Transverse colon (tissue), 4 donors: Measurements from ENCODE around the gene RDH5. TPM values are rescaled to one million over a fixed set of nuclear protein-coding genes. Genes with fewer than 3 reads are reported as not detected.
A peak's percentile ranks its signal among the peaks of the same experiment; 100 is the strongest.

Experiments used
- DNase-seq: peaks from one replicate; pipeline ENCODE4 v3.0.0-alpha.2; 2019
- H3K27ac ChIP-seq, 4 donors: fragments of 200-600 bp; sonication (generic); 2 replicates each; pipeline ENCODE4 v1.5.1; 2016 to 2018; ENCODE audit warnings: inconsistent platforms in 4 of 4
- H3K27me3 ChIP-seq: fragments of 200-600 bp; sonication (generic); 2 replicates; pipeline ENCODE4 v1.5.1; 2017; ENCODE audit warnings: inconsistent platforms
- H3K36me3 ChIP-seq, 4 donors: fragments of 200-600 bp; sonication (generic); 2 replicates each; pipeline ENCODE4 v1.5.1; 2017 to 2019; ENCODE audit warnings: inconsistent platforms in 4 of 4
- H3K4me1 ChIP-seq, 4 donors: fragments of 200-600 bp; sonication (generic); 2 replicates each; pipeline ENCODE4 v1.5.1; 2017 to 2020; ENCODE audit warnings: inconsistent platforms in 4 of 4
- H3K4me3 ChIP-seq, 4 donors: fragments of 200-600 bp; sonication (generic); 1 replicate in 1 of 4; 2 replicates in 3 of 4; pipeline versions ENCODE4 v1.5.1 to v1.6.1; 2017 to 2019; ENCODE audit warnings: inconsistent platforms in 4 of 4
- H3K9me3 ChIP-seq, 2 donors: fragments of 200-600 bp; sonication (generic); 2 replicates each; pipeline ENCODE4 v1.5.1; 2017 to 2019; ENCODE audit warnings: inconsistent platforms in 2 of 2
- CTCF ChIP-seq, 5 experiments: fragments of 200-600 bp in 3 of 5; fragments of 450-650 bp in 2 of 5; sonication (generic) in 3 of 5; IDR thresholded peaks; 1 replicate in 2 of 5; 2 replicates in 3 of 5; pipeline ENCODE4 v1.5.1; 2016 to 2017; ENCODE audit warnings: antibody characterized with exemption in 5 of 5, inconsistent platforms in 3 of 5, mild to moderate bottlenecking in 2 of 5, moderate library complexity in 1 of 5
- EP300 ChIP-seq: sonication (generic); formaldehyde crosslinking; IDR thresholded peaks from one replicate; pipeline ENCODE4 v1.6.1; 2017; ENCODE audit warnings: antibody characterized with exemption, low read depth
- POLR2A ChIP-seq: fragments of 450-650 bp; IDR thresholded peaks from one replicate; pipeline ENCODE4 v1.6.1; 2016; ENCODE audit warnings: antibody characterized with exemption, mild to moderate bottlenecking, moderate library complexity
- POLR2AphosphoS5 ChIP-seq, 3 donors: sonication (generic); formaldehyde crosslinking; IDR thresholded peaks; one replicate each; pipeline ENCODE4 v1.6.1; 2016; ENCODE audit warnings: antibody characterized with exemption in 3 of 3
- WGBS, 2 donors: methylation state at CpG; one replicate each; pipeline ENCODE4 v1.1.5; 2018; ENCODE audit warnings: low coverage in 1 of 2; 5-methylcytosine and 5-hydroxymethylcytosine counted together
- in situ Hi-C, 4 donors: fragments of 200-750 bp; cut with MboI; loops; one replicate each; pipeline versions ENCODE4 v1.15.0 to v1.15.1; 2017; ENCODE audit warnings: low sequenced_read_pairs in 3 of 4, low pct_ligation_motif_present in 1 of 4, low pct_unique_long_range_greater_than_20kb in 1 of 4
- intact Hi-C: fragments of 100-400 bp; cut with DNase I; formaldehyde crosslinking; loops from one replicate; pipeline ENCODE4 v1.15.1; 2023; ENCODE audit warnings: low total_unique reads
- total RNA-seq, 4 donors: library from RNA; depleted of rRNA; stranded (reverse); fragments of >200 nt; gene quantifications; one replicate each; pipeline ENCODE4 v1.1.0, GENCODE V29; 2016

RDH5 gene
- 10 to 100 TPM; 16.5 to 74.4 (median 58.3) TPM for total RNA-seq

GRCh38 chr12:55720071-55720564 lies at the start of gene RDH5:
Gene RDH5 (plus strand): TSS chr12:55720393. CDS start chr12:55721185, 792 bp downstream.
- DNase-seq = peak; percentile 90
- TF ChIP-seq POLR2AphosphoS5 (IDR thresholded peaks at IDR 0.05) (peak; percentile 73 to 91 (median 85)), POLR2A (peak; percentile 92), CTCF (IDR thresholded peaks at IDR 0.05) (peak in 2 of 5 experiments; percentile 27 to 33), EP300 (no peak)
- H3K27ac ChIP-seq = peak within 1 kb of the TSS; percentile 97 to 99 (median 99)
- H3K27me3 ChIP-seq = no peaks in the 10 kb centered on the region
- H3K4me1 ChIP-seq = peaks cover 53 to 93% (median 79%) of the 10 kb centered on the region in 4 donors
- peak within 1 kb of the TSS in 3 of 4 donors; percentile 6 to 39 (median 18) for H3K4me3 ChIP-seq
- in situ Hi-C loops (loop anchor here in 1 of 4 donors (10.0 kb wide), 1 partner anchor 395 kb away; the partner anchor contains the start of genes RPL41 and ZC3H10), intact Hi-C loops (no loop called here)
- WGBS, 2 donors = 37% methylated on average over 6 of the region's 6 CpGs; no CpG with 5 or more reads in 1 of the 2 donors
- H3K36me3 ChIP-seq = no peaks in the 10 kb centered on the region
- no peaks in the 10 kb centered on the region for H3K9me3 ChIP-seq

GRCh38 chr12:55671746-55672145 lies 48.4 kb upstream of the RDH5 start:
- peak; percentile 57 for DNase-seq

GRCh38 chr12:55673638-55674037 lies 46.6 kb upstream of the RDH5 start:
- H3K27ac ChIP-seq = peak overlapping the region; percentile 19 to 40 (median 24)
- H3K4me1 ChIP-seq = peaks cover 0 to 46% (median 13%) of the 10 kb centered on the region in 4 donors
- no peaks in the 10 kb centered on the region for H3K36me3 ChIP-seq
- H3K27me3 ChIP-seq = no peaks in the 10 kb centered on the region
- TF ChIP-seq EP300 (no peak), POLR2AphosphoS5 (IDR thresholded peaks at IDR 0.05) (no peak), POLR2A (no peak), CTCF (IDR thresholded peaks at IDR 0.05) (no peak)
- DNase-seq = no peak
- intact Hi-C loops (no loop called here), in situ Hi-C loops (no loop called here)
- H3K4me3 ChIP-seq = no peak overlapping the region
- H3K9me3 ChIP-seq = no peaks in the 10 kb centered on the region

More at GRCh38 chr12:55671746-55672145, 48.4 kb upstream of the RDH5 start:
- in situ Hi-C loops (no loop called here), intact Hi-C loops (no loop called here)
- no peak overlapping the region for H3K4me3 ChIP-seq
- H3K36me3 ChIP-seq = no peaks in the 10 kb centered on the region
- no peaks in the 10 kb centered on the region for H3K27me3 ChIP-seq
- H3K9me3 ChIP-seq = no peaks in the 10 kb centered on the region
- peak overlapping the region; percentile 54 to 73 (median 68) for H3K27ac ChIP-seq
- peak in 1 of 3 donors; percentile 29 for TF ChIP-seq POLR2AphosphoS5 (IDR thresholded peaks at IDR 0.05)
- no peak for TF ChIP-seq EP300
- WGBS, 2 donors = 31 to 59% methylated on average over 3 to 4 of the region's 4 CpGs
- peaks cover 0 to 46% (median 13%) of the 10 kb centered on the region in 4 donors for H3K4me1 ChIP-seq

- Histone ChIP-seq H3K36me3 (no peaks in the 10 kb centered on the region), H3K4me3 (no peak overlapping the region), H3K4me1 (peaks cover 0 to 37% (median 10%) of the 10 kb centered on the region in 4 donors), H3K27me3 (no peaks in the 10 kb centered on the region), H3K27ac (peak overlapping the region in 1 of 4 donors; percentile 25), H3K9me3 (no peaks in the 10 kb centered on the region)
- in situ Hi-C loops = no loop called here
- peak; percentile 56 for DNase-seq
- intact Hi-C loops = no loop called here
- TF ChIP-seq POLR2AphosphoS5 (IDR thresholded peaks at IDR 0.05) (no peak), CTCF (IDR thresholded peaks at IDR 0.05) (no peak), POLR2A (no peak)
- WGBS, 2 donors = 47 to 55% methylated on average over 3 to 8 of the region's 8 CpGs
Observed at GRCh38 chr12:55675666-55676065, 44.5 kb upstream of the RDH5 start.
